Fibroblast of mammary gland (primary cell): Measurements from ENCODE around the gene BASP1.
"Not testable (repeated sequence)": the region's sequence is repeated elsewhere in the genome, so short reads cannot be mapped to it uniquely, and the experiment has no call there.

Experiments
- DNase-seq: peaks from one replicate; pipeline ENCODE4 v3.0.0-alpha.2; 2010; ENCODE audit warnings: low read depth
- H3K4me3 ChIP-seq: 2 replicates; pipeline ENCODE4 v1.5.1; 2011; ENCODE audit warnings: low read depth, mild to moderate bottlenecking, low read length, moderate library complexity; ENCODE audit not compliant: control insufficient read depth
- CTCF ChIP-seq: conservative IDR thresholded peaks from 2 replicates; pipeline ENCODE4 v1.5.1; 2011; ENCODE audit warnings: low read depth, low read length, inconsistent platforms; ENCODE audit not compliant: control insufficient read depth, insufficient read depth

Gene BASP1

DNA sequence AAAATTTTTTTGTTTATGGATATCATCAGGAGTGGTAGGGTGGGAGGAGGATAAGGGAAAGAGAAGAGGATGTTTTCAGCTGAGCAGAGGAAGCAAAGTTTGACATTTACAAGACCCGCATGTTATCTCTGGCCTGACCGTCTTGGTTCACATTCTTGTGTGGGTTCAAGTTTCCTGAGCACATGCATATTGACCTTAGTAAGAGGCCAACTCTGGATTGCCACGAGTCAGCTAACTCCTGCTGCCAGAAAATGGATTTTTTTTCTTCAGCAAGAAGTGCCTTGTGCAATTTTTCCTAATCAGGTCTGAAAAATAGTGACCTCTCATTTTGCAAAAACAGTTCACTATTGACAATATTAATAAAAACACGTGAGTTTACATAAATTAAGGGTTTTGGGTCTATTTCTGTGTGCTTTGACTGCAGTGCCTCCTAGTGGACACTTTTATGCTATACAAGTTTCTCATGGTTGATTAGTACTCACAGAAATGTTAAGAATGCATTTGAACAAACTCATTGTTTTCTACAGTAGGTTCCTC, 27.1 kb upstream of the BASP1 start:
- peak; percentile 91 for TF ChIP-seq CTCF
- no peak overlapping the region for H3K4me3 ChIP-seq
- DNase-seq: peak; percentile 78

DNA sequence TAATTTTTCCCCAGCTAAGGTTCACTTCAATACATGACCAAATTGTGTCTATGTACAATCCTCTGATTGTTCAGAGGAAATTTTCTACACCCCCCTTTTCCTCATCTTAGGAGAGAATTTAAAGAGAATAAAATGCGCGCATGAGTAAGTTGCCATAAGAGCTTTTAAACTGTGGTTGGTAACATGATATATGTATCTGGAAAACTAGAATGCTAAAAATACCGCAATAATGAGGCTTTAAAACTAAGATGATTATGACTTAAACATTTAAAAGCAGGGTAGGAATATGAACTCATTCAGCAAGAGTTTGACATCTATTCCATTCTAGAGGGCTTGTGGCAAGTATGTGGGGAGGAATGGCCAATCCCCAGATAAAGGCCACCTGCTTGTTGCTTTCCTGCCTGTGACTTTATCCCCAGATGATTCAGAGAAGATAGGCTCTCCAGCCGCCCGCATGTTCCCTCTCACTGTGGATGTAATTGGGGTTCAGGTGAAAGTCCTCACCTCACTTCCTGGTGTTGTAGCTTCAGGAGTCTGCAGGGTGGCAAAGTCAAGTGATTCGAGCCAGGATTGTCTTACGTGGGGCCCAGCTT, 26.5 kb upstream of the BASP1 start:
- TF ChIP-seq CTCF: no peak
- DNase-seq: no peak
- H3K4me3 ChIP-seq: no peak overlapping the region

GRCh38 chr5:17191574-17191973, 25.9 kb upstream of the BASP1 start:
- H3K4me3 ChIP-seq, DNase-seq: not testable (repeated sequence)

DNA sequence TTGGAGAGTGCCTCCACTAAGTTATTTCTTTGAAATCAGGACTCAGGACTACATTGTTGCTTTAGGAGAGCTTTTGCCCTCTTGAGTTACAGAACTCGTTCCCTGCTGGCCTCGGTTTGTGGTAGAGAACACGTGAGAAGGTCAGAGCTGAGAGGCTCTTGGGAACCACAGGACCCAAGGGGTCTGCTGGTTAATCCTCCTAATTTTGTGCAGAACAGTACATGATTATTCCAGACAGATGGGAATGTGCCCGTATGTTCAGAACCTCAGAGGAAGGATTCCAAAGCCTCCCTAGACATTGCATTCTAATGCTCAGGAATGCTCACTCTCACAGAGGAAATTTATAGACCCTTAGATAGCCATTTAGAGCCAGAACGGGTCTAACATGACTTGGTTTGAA, 25.2 kb upstream of the BASP1 start:
- no peak for DNase-seq
- TF ChIP-seq CTCF: no peak
- no peak overlapping the region for H3K4me3 ChIP-seq

DNA sequence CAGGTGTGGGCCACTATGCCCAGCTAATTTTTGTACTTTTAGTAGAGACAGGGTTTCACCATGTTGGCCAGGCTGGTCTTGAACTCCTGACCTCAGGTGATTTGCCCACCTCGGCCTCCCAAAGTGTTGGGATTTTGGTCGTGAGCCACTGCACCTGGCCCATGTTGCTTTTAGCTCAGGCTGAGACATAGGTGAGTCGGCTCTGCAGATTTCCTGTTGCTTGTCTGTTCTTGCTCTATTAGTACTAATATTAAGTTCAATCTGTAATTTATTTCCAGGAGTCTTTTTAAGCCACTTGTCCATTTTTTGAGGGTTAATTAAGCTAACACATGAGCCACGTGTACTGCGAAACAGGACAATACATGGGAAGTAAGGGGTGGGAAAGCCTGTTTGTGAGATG, 21.4 kb upstream of the BASP1 start:
- no peak overlapping the region for H3K4me3 ChIP-seq
- no peak for TF ChIP-seq CTCF
- no peak for DNase-seq

DNA sequence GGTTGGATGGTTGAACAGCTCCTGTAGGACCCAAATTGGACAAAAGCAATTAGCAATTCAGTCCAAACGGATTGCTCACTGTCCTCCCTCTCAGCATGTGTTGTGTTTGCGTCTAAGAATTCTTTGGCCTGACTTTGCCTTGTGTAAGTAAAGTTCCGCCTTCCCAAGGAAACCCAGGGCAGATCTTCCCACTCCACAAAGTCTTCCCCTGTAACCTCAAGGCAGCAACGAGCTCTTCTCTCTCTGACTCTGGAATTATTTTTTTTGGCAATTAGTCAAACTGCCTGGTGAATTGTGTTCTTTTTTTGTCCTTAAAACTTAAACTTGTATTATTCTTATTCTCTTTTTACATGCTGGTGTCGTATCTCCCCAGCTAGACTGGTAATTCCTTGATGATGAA, 20.7 kb upstream of the BASP1 start:
- DNase-seq: no peak
- TF ChIP-seq CTCF: no peak
- H3K4me3 ChIP-seq: no peak overlapping the region

- peak; percentile 71 for TF ChIP-seq CTCF
These were observed 13.9 kb upstream of the BASP1 start for GRCh38 chr5:17203329-17204132.

More at GRCh38 chr5:17203329-17204132, 13.9 kb upstream of the BASP1 start:
- no peak overlapping the region for H3K4me3 ChIP-seq
- peak; percentile 83 for DNase-seq
